Activated CD4-positive, alpha-beta T cell treated with anti-CD3 and anti-CD28 coated beads, Interleukin-2, amount 50 U/mL, for 16 hours (primary cell): ENCODE measurements around the gene ABCA5.

Experiments
- DNase-seq: peaks from one replicate; pipeline ENCODE4 v3.0.0-alpha.2; 2020

Gene ABCA5, protein sequence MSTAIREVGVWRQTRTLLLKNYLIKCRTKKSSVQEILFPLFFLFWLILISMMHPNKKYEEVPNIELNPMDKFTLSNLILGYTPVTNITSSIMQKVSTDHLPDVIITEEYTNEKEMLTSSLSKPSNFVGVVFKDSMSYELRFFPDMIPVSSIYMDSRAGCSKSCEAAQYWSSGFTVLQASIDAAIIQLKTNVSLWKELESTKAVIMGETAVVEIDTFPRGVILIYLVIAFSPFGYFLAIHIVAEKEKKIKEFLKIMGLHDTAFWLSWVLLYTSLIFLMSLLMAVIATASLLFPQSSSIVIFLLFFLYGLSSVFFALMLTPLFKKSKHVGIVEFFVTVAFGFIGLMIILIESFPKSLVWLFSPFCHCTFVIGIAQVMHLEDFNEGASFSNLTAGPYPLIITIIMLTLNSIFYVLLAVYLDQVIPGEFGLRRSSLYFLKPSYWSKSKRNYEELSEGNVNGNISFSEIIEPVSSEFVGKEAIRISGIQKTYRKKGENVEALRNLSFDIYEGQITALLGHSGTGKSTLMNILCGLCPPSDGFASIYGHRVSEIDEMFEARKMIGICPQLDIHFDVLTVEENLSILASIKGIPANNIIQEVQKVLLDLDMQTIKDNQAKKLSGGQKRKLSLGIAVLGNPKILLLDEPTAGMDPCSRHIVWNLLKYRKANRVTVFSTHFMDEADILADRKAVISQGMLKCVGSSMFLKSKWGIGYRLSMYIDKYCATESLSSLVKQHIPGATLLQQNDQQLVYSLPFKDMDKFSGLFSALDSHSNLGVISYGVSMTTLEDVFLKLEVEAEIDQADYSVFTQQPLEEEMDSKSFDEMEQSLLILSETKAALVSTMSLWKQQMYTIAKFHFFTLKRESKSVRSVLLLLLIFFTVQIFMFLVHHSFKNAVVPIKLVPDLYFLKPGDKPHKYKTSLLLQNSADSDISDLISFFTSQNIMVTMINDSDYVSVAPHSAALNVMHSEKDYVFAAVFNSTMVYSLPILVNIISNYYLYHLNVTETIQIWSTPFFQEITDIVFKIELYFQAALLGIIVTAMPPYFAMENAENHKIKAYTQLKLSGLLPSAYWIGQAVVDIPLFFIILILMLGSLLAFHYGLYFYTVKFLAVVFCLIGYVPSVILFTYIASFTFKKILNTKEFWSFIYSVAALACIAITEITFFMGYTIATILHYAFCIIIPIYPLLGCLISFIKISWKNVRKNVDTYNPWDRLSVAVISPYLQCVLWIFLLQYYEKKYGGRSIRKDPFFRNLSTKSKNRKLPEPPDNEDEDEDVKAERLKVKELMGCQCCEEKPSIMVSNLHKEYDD (N-terminal part only)

DNA sequence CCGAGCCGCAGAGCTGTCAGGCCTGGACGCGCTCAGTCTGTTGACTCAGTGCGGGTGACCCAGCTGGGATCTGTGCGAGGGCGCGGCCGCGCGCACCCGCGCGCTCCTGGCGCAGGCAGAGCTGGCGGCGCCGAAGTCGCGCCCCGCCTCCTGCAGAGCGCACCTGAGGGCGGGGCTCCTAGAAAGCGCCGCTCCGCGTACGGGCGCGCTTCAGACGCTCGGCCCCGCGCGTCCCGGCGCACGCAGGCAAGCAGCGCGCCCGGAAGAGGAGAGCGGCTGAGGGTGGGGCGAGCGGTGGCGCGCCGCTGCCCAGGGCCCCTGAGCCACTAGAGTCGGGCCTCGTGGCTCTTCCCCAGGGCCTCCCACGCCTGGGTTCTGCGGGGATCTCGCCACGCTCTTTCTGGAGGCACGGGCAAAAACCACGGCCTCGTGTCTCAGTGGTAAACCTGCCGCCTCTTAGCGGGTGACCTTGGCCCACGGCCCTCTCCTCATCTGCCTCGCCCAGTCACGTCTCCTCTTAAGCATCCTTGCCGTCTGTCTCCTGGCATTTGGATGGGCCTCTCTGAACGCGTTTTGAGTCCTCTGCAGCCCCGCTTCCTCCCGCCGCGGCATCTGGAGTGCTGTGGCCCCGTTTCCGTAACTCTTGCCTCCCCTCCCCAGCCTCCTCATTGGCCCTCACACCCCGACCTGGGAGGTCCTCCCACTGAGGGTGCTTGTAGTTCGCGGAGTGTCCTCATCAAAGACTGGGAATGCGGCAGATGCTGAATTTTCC lies at the start of gene ABCA5:
TSS of gene ABCA5 (minus strand) at position 74 of the 772 bp plus-strand sequence. CDS start 12,718 bp downstream, outside the sequence.
- peak; percentile 92 for DNase-seq

DNA sequence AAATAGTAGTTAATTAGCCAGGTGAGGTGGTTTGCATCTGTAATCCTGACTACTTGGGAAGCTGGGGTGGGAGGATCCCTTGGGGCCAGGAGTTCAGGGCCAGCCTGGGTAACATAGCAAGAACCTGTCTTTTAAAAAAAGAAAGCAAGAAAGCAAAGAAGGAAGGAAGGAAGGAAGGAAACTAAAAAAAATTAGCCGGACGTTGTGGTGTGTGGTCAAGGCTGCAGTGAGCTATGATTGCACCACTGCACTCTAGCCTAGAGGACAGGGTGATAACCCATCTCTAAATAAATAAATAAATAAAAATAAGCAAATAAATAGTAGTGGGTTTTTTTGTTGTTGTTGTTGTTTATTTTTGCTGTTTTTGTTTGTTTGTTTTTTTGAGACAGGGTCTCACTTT lies 48.3 kb upstream of the ABCA5 start:
- DNase-seq: no peak

DNA sequence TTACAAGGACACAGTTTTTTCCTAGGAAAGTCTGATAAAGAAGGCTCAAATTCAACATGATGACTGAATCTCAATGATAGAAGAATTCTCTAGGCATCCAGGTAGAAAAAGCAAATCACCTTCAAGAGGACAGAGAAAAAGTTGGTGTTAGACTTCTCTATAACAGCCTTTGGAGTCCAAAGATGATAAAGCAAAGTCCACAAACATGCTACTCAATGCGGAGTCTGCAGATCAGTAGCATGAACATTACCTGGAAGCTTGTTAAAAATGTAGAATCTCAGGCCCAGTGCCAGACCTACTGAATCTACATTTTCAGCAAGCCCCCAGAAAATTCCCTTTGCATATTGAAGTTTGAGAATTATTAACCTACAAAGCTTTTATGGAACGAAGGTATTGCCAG lies 46.1 kb upstream of the ABCA5 start:
- DNase-seq: no peak

DNA sequence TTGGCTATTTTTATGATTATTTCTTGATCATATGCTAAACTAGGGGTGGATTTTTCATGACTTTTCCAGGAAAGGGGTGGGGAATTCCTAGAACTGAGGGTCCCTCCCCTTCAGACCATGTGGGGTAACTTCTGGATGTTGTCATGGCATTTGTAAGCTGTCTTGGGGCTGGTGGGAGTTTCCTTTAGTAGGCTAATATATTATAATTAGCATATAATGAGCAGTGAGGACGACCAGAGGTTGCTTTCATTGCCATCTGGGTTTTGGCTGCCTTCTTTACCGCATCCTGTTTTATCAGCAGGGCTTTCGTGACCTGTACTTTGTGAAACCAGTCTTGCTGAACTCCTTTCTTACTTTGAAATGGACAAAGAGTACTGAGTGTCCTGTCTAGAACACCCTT lies 40.4 kb upstream of the ABCA5 start:
- no peak for DNase-seq

DNA sequence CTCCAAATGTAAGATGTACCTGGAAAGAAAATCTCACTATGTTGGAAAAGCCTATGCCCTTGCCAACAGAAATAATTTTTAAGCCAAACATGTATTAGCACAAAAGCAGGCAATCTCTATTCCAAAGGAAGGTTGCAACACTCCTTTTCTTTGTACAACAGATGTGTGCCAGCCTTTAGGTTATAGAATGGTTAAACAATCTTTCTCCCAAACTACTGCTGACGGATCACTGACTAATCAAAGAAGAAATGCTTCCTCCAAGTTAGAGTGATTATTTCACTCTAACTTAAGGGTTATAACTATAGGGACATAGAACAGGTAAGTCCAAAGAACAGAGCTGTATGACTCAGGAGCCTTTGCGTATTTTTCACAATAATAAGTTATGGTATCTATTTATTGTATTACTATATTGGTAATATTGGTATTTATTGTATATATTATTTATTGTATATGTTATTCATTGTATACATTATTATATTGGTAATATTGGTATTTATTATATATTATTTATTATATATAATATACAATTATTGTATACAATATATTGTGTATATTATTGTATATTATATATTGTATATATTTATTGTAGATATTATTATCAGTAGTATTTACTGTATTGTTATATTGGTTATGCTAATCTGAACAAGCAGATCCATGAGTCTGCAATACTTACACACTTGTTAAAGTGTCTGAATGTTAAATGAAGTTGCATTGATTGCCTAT lies 36.7 kb upstream of the ABCA5 start:
- no peak for DNase-seq

DNA sequence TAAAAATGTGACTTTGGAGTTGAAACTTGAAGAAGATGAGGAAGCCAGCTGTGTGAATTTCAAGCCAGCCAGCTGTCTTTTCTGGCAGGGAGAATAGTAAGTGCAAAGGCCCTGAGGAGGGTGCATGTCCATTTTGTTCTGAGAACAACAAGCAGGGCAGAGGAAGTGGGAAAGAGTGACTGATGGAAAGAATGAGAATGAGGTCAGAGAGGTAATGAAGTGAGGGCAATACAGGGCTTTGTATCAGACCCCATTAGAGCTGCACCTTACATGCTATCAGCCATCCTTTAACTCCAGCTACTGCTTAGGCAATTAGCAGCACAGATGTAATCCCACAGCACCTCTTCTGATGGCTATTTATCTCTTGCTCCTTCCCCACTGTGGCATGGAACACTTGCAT lies 34.2 kb upstream of the ABCA5 start:
- DNase-seq: no peak

DNA sequence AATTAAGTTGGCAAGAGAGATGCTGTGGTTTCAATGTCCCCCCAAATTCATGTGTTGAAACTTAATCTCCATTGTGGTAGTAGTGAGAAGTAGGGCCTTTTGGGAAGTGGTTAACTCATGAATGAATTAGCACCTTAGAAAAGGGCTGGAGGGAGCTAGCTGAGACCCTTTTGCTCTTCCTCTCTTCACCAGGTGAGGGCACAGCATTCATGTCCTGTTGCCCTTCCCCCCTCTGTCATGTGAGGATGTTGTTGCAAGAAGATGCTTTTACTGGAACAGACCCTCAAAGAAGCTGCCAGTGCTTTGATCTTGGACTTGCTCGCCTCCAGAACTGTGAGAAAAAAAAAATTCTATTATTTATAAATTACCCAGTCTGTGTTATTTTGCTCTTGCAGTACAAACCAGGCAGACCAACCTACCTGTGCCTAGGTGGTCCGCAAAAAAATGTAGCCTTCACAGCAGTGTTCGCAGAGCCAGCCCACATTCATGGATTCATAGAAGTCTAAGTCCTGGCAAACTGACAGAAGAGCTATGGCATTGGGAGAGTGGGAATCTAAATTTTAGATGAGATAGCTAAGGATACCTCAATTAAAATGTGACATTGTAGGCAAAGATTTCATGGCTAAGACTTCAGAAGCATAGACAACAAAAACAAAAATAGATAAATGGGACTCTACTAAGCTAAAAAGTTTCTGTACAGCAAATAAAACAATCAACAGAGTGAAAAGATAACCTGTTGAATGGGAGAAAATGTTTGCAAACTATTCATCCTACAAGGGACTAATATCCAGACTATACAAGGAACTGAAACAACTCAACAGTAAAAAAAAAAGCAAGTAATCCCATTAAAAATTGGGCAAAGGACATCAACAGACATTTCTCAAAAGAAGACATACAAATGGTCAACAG lies 32.0 kb upstream of the ABCA5 start:
- no peak for DNase-seq

DNA sequence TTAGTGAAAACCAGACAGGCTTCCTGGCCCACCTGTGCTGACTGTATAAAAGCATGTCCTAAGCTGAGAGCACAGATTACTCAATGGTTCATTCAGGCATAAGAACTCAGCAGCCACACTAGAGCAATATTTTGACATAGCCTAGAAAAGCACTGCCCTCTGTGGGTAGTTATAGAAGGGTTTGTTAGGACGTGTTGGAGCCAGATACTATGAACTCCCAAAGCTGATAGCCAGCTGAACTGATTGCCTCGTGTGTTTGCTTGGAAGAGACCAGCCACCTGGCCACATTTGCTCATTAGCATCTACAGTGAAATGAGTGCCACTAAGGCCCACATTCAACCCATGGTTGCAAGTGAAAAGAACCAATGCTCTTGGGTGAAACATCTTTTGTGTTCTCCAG lies 30.8 kb upstream of the ABCA5 start:
- DNase-seq: no peak

DNA sequence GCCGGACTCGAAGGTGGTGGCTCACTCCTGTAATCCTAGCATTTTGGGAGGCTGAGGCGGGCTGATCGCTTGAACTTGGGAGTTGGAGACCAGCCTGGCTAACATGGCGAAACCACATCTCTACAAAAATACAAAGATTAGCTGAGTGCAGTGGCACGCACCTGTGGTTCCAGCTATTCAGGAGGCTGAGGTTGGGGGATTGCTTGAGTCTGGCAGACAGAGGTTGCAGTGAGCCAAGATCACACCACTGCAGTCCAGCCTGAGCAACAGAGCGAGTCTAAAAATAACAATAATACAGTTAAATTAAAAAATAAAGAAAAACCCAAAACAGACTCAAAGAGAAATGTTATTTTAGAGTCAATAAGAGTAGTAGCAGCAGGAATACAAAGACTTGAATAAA lies 29.7 kb upstream of the ABCA5 start:
- no peak for DNase-seq

DNA sequence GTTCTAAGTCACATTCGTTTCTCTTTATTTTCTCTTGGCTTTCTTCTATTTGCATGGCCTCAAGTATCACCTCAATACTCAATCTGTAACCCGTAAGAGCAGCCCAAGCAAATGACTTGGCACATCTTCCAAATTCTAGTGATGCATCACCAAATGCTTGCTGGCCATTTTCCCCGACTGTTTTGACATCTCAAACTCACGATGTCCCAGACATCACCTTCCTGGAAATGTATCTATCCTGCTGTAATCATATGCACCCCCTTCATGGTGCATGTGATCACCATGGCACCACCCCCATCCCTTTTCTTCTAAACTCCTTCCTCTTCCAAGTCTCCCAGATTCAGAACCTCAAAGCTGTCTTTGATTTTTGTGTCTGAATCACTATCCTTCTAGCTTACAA lies 24.0 kb upstream of the ABCA5 start:
- no peak for DNase-seq

DNA sequence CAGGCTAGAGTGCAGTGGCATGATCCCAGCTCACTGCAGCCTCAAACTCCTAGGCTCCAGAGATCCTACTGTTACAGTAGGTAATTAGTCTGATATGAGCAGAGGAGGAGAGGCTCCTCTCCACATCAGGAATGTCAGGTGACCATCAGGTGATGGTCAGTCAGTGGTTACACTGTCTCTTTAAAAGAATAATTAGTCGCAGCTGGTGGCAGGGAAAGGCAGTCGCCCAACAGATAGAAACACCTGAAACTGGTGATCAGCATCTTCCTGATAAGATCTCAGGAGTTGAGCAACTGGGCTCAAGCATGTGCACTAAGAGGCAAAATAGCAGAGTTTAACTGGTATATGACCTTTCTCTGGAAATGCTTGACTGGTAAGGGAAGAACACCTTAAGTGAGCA lies 21.5 kb upstream of the ABCA5 start:
- DNase-seq: no peak

DNA sequence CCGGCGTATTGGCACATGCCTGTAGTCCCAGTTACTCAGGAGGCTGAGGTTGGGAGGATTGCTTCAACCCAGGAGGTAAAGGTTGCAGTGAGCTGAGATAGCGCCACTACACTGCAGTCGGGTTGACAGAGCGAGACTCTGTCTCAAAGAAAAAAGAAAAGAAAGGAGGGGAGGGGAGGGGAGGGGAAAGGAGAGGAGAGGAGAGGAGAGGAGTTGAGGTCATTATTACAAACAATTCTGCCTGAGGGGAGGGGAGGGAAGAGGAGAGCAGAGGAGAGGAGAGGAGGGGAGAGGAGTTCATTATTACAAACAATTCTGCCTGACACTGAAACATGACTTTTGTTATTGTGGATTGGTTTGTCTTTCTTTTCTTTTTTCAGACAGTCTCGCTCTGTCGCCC lies 19.8 kb upstream of the ABCA5 start:
- no peak for DNase-seq

DNA sequence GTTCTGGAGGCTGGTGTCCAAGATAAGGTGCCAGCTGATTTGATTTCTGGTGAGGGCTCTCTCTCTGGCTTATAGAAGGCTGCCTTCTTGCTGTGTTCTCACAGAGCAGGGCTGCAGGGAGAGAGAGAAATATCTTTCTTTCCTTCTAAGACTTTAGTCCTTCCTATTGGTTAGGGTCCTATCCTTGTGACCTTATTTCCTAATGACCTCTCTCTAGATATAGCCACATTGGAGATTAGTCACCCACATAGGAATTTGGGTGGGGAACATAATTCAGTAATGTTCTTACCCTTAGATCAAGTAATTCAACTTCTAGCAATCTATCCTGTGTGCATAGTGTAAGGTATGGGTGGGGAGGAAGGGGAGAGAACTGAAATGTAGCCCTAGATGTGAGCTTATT lies 18.0 kb upstream of the ABCA5 start:
- no peak for DNase-seq

DNA sequence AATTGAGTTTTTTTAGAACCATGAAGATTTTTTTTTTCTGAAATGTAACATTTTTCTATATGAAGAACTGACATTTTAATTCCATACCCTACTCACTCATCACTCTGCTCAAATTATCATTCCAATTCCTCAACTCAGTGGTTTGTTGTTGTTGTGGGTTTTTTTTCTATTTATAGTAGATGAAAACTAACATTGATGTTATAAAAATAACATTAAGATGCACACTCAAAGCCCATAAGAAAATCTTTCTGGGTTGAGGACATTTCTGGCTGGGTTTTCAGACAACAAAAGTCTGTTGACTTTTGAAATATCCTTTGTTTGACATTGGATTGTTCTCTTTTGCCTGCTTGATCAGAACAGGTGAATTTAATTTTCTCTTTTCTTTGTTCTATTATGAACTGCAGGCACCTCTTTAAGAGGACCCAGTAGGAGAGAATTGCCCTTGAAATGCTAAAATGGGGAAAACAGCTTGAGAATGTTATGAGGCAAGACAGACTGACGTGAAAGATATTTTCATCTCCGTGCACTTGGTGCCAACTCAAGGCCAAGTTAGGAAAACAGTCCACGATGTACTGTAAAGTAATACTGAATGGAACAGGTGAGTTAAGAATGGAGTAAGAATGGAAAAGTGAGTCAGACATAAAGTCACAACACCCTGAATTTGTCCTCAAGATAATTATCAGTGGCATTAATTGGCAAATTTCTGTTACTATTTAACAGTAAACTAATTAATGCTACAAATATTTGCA lies 16.1 kb upstream of the ABCA5 start:
- no peak for DNase-seq

DNA sequence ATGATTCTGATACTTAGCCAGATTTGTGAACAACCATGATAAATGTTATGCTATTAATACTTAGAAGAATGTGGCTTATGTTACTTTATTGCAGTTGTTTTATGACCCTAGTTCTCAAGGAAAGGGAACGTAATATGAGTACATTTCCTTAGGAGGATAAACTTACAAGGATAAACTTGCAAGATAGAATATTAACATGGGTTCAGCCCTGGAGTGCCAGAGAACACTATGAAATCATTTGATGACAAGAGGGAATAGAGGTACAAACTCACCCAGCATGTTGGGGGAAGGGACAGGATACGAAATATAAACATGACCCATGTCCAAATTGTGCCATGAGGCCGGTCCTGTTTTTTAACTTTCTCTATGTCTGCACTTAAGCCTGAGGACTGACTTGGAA lies 13.0 kb upstream of the ABCA5 start:
- DNase-seq: no peak

DNA sequence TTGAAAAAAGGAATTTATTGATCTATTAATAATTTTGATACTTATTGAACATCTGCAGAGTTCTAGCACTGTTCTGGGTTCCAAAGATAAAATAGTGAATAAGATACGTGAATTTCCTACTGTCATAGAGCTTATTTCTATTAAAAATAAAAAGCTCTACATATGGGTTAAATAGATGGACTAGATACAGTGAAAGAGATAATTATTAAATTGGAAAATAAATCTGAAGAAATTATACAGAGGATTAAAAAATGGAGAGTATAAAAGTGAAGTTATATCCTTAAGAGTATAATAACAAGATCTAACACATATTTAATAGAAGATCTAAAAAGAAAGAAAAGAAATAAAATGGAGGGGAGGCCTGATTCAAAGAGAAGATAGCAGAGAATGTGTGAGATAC lies 10.1 kb upstream of the ABCA5 start:
- DNase-seq: no peak

DNA sequence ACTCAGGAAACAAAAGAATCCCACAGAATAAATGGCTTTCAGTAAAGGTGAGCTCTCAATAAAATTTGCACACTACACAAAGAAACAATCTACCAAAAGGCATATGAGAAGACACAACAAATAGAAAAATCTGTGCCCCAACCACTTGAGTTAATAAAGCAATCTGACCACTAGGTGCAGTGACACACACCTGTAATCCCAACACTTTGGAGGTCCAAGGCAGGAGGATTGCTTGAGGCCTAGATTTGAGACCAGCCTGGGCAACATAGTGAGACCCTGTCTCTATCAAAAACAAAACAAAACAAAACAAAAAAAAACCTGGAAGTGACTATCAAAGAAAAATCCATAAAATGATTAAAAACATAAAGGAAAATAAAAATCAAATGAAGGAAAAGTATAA lies 9.6 kb upstream of the ABCA5 start:
- DNase-seq: no peak

DNA sequence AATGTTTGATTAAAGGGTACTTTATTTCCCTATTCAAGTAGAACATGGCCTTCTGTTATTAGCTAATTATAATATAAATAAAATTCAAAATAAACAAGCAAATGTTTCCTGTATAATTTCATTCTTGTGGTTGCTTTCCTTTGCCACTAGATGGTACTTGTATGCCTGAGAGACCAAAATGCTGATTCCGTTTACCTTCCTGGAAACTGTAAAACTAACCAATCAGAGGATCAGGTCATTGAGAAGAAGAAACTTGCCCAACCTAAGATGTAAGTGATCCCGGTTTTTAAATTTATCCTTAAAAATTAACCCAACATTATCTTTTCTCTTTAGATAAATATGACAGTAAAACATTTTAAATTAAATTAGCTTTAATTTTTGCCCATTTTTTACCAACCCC lies 8.1 kb upstream of the ABCA5 start:
- DNase-seq: peak; percentile 12

DNA sequence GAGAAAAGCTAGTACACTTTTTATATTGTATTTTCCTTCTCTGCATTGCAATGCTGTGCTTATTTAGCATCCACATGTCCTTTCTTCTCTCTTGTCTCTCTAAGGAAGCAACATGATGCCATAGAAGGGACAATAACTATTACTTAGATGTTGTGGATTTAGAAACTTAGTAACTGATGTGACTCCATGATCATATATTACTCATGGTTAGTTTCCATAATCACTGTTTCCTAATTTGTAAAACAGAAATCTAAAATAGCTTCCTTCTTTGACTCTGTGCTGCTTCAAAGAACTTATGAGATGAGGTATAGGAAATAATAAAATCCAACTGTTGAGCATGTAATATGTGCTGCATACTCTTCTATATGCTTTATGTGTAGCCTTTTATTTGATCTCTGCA lies 6.6 kb upstream of the ABCA5 start:
- no peak for DNase-seq

DNA sequence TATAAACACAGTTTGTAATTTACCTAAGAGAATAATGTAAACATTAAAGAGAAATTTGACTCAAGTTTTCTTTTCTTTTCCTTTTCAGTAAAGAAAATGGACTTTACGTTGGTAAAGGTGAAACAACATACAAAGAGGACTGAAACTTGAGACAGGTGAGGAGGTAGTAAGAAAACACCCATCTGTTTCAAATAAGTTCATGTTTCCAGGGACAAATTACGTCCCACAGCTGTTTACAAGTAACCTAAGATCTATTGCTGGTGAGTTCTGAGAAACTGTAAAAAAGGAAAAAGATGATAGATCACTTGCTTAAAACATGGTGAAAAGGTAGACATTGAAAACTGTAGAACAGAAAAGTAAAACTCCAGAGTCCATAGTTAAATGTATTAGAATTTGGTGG lies 4.8 kb upstream of the ABCA5 start:
- DNase-seq: no peak
